GM19463 (cell line): ENCODE measurements around the gene GPRIN3.

Source experiments
- ATAC-seq: cut with Tn5 transposase; IDR thresholded peaks from one replicate; pipeline ENCODE4 v1.9.1; 2021; ENCODE audit warnings: mild to moderate bottlenecking, moderate library complexity; ENCODE audit not compliant: unreplicated experiment

Gene GPRIN3

DNA sequence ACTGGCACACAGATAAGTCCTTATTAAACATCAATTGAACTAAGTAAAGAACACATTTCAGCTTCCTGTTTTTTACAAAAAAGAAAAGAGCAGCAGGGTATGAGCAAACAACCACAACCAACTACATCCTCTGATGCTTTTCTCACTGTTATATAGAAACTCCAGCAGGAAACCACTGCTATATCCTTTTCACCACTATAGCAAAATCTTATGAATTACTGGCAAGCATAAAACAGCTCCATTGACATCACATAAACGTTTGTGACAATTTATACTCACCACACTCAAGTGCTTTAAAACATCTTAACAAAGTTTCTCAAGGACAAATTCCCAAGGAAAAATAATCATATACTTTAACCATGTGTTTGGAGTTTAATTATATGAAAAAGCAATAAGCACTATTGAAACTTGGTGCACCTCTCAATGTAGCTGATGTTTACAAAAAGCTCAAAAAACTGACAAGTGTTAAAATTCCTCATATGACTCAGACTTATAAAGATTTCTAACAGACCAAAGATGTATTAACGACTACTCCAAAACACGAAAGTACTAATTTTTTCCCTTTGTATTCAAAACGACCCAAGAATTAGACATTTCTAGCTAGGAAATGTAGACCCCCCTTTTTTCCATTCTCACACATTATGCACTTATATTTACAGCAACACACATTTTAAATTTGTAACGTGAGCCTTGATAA lies 12.9 kb downstream of the GPRIN3 start:
- ATAC-seq = peak; percentile 51

GRCh38 chr4:89293299-89293698 lies 14.3 kb downstream of the GPRIN3 start:
- no peak for ATAC-seq

GRCh38 chr4:89290727-89291516 lies 16.7 kb downstream of the GPRIN3 start:
- ATAC-seq = no peak

GRCh38 chr4:89289312-89289711 lies 18.3 kb downstream of the GPRIN3 start:
- ATAC-seq = no peak

DNA sequence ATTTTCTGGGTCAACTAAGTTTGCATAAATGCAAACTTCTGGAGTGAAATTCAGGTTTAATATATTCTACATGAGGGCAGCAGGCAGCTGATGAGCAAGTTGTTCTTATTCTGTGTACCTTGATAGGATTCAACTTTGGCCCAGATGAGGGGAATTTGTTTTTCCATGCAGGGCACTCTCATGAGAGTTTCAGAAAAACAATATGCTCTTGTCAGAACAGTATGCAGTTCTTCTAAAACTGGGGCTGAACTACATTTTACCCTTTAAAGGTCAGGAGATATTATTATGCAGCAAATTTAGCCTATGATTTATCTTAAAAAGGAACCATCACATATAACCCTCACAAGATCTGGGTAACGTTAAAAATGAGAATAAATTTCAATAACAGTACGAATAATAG lies 19.2 kb downstream of the GPRIN3 start:
- ATAC-seq = no peak

DNA sequence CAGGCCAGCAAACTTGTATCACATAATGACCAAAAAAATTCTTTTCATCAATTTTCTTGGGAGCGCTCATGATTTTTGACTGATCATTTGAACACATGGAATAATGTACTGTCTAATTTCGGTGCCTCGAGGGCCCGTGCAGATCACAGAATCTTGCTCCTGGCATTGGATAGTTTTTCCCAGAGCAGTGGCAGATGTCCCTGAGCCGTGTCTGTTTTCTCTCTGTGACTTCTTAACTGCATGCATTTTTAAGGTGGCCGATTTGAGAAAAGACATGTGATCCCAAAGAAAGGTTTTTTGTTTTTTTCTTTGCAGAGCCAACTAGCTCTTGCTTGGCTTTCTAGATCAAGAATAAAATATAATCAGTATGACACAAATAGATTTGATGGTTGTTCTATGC lies 19.7 kb downstream of the GPRIN3 start:
- no peak for ATAC-seq

DNA sequence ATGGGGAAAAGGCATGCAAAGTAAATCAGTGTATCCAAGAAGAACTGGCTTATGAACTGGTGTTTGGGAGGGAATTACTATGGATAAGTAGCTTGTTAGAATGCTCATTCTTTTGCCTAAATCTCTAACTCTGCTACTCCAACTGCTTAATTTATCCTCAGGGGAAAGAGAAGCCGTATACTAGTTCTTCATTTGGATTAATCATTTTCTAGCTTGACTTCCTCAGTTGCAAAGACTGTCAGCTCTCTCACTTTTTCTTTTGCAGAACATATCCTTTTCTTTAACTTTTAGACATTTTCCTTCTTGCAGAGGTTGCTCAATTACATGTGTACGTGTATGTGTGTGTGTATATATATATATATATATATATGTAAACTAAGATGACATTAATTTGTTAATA lies 21.9 kb downstream of the GPRIN3 start:
- ATAC-seq = no peak

DNA sequence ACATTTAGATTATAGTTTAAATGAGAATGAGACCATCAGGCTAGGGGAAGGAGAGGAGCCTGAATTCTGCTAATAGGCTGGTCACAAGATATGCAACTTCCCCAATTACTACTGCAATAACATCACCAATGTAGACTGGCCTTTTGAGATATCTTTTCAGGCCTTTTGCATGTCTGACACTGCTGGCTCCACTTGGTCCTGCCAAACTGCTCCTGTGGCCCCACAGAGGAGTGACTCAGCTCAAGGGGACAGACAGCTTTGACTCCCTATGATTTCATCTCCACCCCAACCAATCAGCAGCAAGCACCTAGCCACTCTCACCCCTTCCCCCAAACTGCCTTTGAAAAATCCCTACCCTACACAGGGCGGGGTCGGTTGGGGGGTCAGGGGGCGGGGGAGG lies 22.8 kb downstream of the GPRIN3 start:
- ATAC-seq = no peak

- no peak for ATAC-seq
Observed at GRCh38 chr4:89284020-89284424, 23.6 kb downstream of the GPRIN3 start.

DNA sequence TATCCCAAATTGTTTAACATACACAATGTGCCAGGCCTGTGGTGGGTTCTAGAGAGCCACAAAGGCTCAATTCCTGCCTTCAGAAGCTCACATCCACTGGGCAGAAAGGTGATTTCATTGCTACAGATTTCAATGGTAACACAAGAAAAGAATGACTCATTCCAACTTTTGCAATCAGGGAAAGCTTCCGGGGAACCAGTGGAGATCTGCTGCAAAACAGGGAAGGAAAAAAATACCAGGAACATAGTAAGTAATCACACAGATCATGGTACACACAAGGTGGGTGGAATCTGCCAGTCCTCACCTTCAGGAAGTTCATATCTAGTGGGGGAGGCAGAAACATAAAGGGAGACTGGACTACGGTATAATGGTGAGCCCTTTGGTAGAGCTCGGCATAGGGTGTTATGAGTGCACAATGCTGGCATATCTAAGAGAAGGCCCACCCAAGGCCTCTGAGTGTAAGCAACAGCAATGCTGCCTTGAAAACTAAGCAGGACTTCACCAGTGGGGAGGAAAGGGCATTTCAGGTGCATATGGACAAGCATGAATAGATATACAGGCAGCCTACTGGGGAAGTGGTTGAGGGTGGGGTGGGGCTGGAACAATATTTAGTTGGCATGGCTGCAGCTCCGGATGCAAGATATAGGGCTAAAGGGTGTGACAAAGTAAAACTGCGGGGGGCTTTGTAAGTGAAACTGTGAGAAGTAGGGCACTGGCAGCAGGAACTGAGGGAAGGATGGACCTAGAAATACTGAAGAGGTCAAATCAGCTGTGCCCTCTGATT lies 24.2 kb downstream of the GPRIN3 start:
- ATAC-seq = no peak

GRCh38 chr4:89279385-89279784 lies 28.2 kb downstream of the GPRIN3 start:
- no peak for ATAC-seq

GRCh38 chr4:89277412-89277811 lies 30.2 kb downstream of the GPRIN3 start:
- ATAC-seq = no peak

DNA sequence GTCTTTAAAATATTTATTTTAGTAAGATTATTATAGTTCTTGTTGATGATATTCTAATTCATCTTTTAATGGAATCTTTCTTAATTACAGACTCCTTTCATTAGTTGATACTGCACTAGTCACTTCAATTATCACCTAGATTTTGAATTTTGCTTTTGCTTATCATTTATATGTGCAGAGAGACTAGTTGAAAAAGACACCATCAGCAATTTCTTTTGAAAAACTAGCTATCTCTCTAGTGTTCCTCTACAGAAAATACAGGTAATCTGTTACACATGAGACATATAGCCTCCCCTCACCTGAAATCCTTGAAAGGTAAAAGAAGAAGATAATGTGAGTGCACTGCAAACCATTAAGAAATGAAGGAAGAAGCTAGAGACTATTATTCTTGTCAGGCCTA lies 31.3 kb downstream of the GPRIN3 start:
- ATAC-seq = no peak

GRCh38 chr4:89275587-89275986 lies 32.0 kb downstream of the GPRIN3 start:
- no peak for ATAC-seq

- ATAC-seq = no peak
Observed at GRCh38 chr4:89273741-89274141, 33.9 kb downstream of the GPRIN3 start.

DNA sequence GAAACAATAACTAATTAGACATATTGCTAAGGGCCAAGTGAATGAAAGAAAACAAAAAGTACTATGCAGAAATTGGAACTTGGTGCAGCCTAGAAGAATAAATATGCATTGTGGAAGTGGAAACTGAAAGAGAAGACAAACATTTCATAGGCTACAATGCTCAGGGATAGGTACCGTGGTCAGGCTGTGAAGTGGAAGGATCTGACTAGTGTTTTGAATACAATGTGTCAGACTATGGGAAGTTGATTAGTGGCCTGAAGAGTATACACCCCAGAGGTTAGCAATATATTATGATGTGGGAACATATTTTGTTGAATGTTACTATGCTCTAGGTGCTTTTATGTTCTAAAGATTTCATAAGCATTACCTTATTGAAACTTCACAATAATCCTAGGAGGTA lies 36.8 kb downstream of the GPRIN3 start:
- no peak for ATAC-seq

DNA sequence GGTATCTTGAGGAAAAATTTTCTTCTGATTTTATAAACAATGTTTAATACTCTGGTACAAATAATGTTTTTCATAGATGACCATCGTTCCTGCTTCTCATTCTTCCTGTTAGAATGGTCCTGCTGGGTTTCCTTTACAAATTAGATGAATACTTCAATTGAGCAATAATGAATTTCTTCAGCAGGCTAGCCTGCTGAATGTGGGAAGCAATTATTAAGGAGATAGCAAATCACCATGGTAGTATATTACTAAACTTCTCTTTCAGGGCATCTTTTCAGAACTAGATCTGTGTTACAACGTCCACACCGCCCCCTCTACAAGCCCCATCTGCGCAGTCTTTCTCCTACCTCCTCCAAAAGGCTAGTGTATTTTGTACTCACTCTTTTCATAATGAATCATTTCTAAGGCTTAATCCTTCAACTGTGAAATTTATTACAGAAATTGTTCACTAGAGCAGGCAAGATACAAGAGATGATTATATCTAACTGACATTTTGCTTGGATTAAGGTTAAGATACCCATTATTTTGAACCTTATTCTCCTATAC lies 38.4 kb downstream of the GPRIN3 start:
- ATAC-seq = no peak

DNA sequence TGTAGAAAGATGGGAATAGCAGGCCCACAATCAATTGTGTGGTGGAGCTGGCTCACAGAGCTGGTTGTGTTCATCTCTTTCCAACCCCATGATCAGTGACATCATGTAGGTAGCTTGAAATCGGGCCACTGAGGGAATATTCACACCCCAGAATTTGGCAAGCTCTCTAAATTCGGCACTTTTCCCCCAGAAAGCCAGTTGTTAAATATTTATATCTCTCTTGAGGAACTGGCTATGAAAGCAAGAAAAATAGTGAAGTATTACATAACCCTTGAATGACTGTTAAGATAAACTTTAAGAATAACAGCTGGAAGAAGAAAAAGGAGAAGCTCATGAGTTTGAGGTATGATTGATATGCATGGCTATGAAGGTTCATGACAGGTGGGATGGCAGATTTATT lies 38.9 kb downstream of the GPRIN3 start:
- no peak for ATAC-seq

- ATAC-seq = no peak
Observed at GRCh38 chr4:89267846-89268245, 39.8 kb downstream of the GPRIN3 start.

GRCh38 chr4:89267392-89267791 lies 40.2 kb downstream of the GPRIN3 start:
- no peak for ATAC-seq

DNA sequence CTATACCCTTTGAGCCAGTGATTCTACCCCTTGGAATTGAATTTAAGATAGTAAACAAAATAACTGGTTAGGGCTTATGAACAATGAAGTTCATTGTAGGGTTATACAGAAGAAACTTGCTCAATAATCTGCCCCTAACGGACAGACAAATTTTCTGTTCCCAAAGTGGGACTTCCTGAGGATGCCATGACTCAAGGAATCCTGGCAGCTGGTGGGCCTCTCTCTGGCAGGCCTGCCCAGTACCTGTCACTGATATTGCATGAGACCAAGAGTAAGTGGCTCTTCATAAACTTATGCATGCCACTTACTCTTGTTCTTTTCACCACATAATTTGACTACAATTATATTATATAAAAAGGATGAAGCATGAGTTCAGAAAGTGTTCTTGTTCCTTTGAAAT lies 41.5 kb downstream of the GPRIN3 start:
- ATAC-seq = no peak
